Inflammatory macrophage (primary cell): Measurements from ENCODE around the gene ATP1A4.
A peak's percentile ranks its signal among the peaks of the same experiment; 100 is the strongest.

Experiments used
- DNase-seq, 2 donors: peaks; one replicate each; pipeline ENCODE4 v3.0.0-alpha.2; 2020 to 2022

Gene ATP1A4

GRCh38 chr1:160177667-160178066 is 26.3 kb downstream of the ATP1A4 start:
- DNase-seq = no peak

- DNase-seq = peak in 1 of 2 donors; percentile 32
Observed at GRCh38 chr1:160178731-160179130, 27.3 kb downstream of the ATP1A4 start.

- no peak for DNase-seq
Observed at GRCh38 chr1:160179336-160179735, 27.9 kb downstream of the ATP1A4 start.

GRCh38 chr1:160186246-160186645 is 34.8 kb downstream of the ATP1A4 start:
- no peak for DNase-seq

- DNase-seq = no peak
Observed at GRCh38 chr1:160186729-160187128, 35.3 kb downstream of the ATP1A4 start.

- no peak for DNase-seq
Observed at GRCh38 chr1:160187407-160187806, 36.0 kb downstream of the ATP1A4 start.

- no peak for DNase-seq
Observed at GRCh38 chr1:160188341-160188740, 36.9 kb downstream of the ATP1A4 start.

- DNase-seq = no peak
Observed at GRCh38 chr1:160189649-160190625, 38.5 kb downstream of the ATP1A4 start, which contains the start of gene CASQ1. Gene CASQ1, plus strand, starts transcription at chr1:160190575. Its CDS starts 177 bp downstream, at chr1:160190752.

- DNase-seq = no peak
Observed at GRCh38 chr1:160191756-160192155, 40.4 kb downstream of the ATP1A4 start.

GRCh38 chr1:160192234-160192633 is 40.8 kb downstream of the ATP1A4 start:
- DNase-seq = no peak

- DNase-seq = peak; percentile 87
Observed at GRCh38 chr1:160193091-160193819, 41.9 kb downstream of the ATP1A4 start.

- DNase-seq = no peak
Observed at GRCh38 chr1:160193832-160194736, 42.7 kb downstream of the ATP1A4 start.

- DNase-seq = no peak
Observed at GRCh38 chr1:160194737-160195059, 43.3 kb downstream of the ATP1A4 start.

- DNase-seq = no peak
Observed at GRCh38 chr1:160196143-160196542, 44.7 kb downstream of the ATP1A4 start.

- DNase-seq = no peak
Observed at GRCh38 chr1:160197231-160197630, 45.8 kb downstream of the ATP1A4 start.

- DNase-seq = peak; percentile 38 to 52
Observed at GRCh38 chr1:160200786-160201185, 49.4 kb downstream of the ATP1A4 start.

- peak; percentile 88 to 90 for DNase-seq
Observed at GRCh38 chr1:160204526-160205241, 53.3 kb downstream of the ATP1A4 start.

GRCh38 chr1:160205242-160206035 is 54.0 kb downstream of the ATP1A4 start, which contains the start of gene PEA15:
Gene PEA15, plus strand, starts transcription at chr1:160205384. Its CDS starts 6,161 bp downstream, at chr1:160211545.
- DNase-seq = peak; percentile 44 to 59

GRCh38 chr1:160206036-160206389 is 54.6 kb downstream of the ATP1A4 start:
- peak; percentile 69 to 83 for DNase-seq

GRCh38 chr1:160206421-160207117 is 55.2 kb downstream of the ATP1A4 start:
- peak; percentile 47 to 58 for DNase-seq
